Hematopoietic multipotent progenitor cell treated with erythropoietin and hydrocortisone succinate and interleukin-3 and kit ligand, for 4 days (in vitro differentiated cells): Measurements from ENCODE around the gene NINJ2.
"Not testable (repeated sequence)": the region's sequence is repeated elsewhere in the genome, so short reads cannot be mapped to it uniquely, and the experiment has no call there.

ENCODE experiments used
- DNase-seq: peaks from one replicate; pipeline ENCODE4 v3.0.0-alpha.2; 2015

Gene NINJ2

DNA sequence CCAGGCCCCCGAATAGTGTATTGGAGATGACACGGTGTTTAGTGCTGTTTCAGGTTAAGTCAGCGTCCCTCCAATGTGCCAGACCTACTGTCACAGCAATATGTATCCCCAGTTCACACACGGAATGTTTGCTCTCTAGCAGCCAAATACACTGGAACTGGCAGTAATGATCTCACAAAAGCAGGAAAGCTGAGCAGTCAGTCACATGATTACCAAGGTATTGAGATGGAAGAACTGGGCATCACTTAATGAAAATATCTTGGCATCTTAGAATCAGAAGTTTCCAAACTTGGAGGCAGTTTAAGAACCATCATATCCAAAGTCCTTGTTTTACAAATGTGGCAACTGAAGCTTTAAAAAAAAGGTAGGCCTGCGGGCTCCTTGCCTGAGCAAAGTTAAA is 23.3 kb downstream of the NINJ2 start:
- no peak for DNase-seq

DNA sequence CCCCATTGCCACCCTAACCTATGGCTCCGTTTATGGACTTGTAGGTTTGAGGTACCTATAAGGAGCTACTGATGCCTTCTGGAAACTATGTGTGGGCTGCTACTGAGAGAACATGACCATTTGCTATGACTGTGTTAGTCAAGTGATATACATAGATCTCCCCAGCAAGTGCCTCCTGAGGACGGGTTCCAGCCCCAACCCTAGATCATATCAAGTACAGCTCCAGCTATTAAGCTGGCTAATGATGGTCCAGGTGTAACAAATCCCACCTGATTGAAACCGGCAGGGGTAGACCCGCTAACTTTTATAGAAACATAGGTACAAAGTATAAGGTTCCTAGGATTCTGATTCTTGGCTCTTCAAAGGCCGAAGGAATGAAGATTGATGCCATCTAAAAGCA is 23.7 kb downstream of the NINJ2 start:
- DNase-seq: no peak

DNA sequence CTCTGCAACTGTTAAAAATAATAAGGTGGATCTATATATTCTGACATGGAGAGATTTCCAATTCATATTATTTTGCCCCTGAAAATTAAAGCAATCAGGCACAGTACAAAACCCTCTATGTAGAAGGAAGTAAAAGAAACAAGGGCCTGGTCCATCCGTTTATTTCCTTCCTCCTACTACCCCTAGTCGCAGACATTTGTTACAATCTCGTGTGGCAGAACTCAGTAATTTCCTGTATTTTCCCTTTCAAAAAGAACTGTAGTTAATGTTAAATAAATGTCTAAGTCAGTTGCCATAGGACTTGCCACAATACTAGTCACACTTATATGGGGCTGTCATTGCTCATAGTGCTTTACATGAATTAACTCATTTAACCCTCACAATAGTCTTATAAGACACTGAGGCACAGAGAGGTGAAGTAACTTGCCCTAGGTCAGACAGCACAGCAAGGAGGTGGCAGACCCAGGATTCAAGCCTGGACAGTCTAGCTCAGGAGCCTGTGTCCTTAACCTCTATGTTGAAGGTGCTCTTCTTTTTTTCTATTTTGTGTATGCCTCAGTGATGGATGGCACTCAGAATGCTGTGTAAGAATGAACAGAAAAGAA is 24.2 kb downstream of the NINJ2 start:
- peak; percentile 64 for DNase-seq

- DNase-seq: no peak
Observed at GRCh38 chr12:636632-637031, 26.6 kb downstream of the NINJ2 start.

GRCh38 chr12:633731-634130 is 29.5 kb downstream of the NINJ2 start:
- DNase-seq: no peak

DNA sequence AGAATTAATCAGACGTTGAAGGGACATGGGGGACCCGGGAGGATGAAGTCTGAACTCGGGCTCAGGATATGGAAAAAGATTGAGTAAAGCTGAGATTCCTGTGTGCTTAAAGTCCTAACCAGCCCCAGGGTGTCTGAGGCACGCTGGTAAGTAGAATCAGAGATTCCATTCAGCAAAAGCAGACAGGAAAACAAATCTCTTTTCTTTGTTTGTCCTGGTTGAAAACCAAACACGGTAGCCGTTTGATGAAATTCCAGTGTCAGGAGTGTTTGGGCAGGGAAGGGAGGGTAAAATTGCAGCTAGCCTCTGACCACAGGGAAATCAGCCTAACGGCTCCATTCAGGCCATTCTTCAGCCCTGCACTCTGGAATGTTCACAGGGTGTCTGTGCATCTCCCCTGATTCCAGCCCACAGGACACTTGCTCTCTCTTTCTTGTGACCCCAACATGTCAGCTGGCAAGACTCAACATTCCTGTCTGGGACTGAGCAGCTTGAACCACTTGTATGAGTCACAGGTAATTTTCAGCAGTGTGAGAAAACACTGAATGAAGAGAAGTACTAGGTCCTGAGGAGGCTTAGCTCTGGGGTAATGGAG is 31.0 kb downstream of the NINJ2 start:
- no peak for DNase-seq

GRCh38 chr12:630656-631632 is 32.3 kb downstream of the NINJ2 start:
- DNase-seq: no peak

GRCh38 chr12:628742-629078 is 34.5 kb downstream of the NINJ2 start:
- not testable (repeated sequence) for DNase-seq

GRCh38 chr12:627863-628741 is 35.1 kb downstream of the NINJ2 start:
- no peak for DNase-seq

GRCh38 chr12:627285-627684 is 36.0 kb downstream of the NINJ2 start:
- no peak for DNase-seq

DNA sequence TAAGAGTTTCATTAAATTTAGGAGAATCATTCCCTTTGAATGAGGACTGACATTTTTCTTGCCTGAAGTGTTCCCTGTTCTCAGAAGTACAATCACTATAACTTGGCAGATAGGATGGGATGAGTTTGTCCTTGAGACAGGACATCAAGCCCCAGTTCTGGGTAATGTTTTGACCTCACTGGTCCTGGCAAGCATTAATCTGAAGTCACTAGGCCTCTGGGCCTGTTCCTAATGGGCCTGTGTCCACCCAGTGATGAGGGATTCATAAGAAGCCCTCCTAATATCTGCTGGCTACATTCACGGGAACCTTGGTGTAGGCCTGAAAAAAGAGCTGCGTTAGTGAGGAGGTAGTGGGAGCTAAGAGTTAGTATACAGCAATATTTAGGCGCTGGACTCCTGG is 37.2 kb downstream of the NINJ2 start:
- DNase-seq: no peak

DNA sequence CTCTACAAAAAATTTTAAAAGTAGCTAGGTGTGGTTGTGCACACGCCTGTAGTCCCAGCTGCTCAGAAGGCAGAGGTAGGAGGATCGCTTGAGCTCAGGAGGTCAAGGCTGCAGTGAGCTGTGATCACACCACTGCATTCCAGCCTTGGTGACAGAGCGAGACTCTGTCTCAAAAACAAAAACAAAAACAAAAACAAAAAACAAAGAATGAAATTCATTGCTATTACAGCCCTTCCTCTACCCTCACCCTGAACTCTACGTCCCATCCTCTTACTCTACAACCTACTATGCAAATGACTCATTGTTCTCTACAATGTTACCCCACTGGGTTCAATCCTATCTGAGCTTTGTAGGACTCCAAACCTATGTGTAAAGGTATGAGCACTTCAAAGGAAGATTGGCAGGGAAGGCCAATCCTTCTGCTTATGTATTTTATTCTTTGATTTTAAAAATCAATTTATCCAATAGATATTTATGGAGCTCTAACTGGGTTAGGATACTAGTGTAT is 39.3 kb downstream of the NINJ2 start:
- no peak for DNase-seq

- DNase-seq: no peak
Observed at GRCh38 chr12:623172-623864, 39.9 kb downstream of the NINJ2 start.

DNA sequence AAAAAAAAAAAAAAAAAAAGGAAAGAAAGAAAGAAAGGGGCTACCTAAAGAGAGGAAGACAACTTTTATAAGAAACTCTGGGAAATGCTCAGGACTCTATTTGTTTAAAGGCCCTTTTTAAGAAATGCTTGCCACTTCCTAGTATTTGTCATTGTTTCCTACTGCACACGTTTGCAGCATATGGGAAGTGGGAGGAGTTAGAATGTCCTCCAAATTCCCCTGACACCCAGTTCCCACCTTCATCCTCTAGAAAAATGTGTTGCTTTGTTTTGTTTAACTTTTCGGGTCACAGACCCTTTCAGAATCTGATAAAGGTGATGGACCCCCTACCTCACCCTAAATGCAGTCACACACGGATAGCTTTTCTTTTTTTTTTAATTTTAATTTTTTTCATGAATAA is 40.8 kb downstream of the NINJ2 start:
- peak; percentile 54 for DNase-seq

DNA sequence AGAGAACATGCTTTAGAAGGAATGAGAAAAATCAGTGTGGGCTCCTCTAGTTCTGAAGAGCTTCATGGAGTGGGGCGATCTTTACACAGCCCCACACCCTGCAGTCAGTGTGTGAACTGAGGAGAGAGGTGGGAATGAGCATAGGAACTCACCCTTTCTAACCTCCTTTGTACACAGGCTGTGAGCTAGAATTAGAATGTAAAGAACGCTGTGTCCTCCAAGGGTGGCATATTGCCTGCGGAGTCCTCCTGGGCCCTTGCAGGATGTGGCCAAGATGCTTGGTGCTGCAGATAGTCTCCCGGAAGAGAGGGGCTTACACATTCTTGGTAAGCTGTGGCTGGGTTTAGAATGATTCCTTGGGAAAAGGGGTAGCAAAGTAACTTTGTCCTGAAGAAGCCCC is 43.9 kb downstream of the NINJ2 start:
- peak; percentile 70 for DNase-seq

- no peak for DNase-seq
Observed at GRCh38 chr12:618605-619004, 44.6 kb downstream of the NINJ2 start.

- peak; percentile 70 for DNase-seq
Observed at GRCh38 chr12:617304-617915, 45.8 kb downstream of the NINJ2 start.

- DNase-seq: no peak
Observed at GRCh38 chr12:615620-616019, 47.6 kb downstream of the NINJ2 start.

- DNase-seq: peak; percentile 77
Observed at GRCh38 chr12:614411-614970, 48.8 kb downstream of the NINJ2 start.

DNA sequence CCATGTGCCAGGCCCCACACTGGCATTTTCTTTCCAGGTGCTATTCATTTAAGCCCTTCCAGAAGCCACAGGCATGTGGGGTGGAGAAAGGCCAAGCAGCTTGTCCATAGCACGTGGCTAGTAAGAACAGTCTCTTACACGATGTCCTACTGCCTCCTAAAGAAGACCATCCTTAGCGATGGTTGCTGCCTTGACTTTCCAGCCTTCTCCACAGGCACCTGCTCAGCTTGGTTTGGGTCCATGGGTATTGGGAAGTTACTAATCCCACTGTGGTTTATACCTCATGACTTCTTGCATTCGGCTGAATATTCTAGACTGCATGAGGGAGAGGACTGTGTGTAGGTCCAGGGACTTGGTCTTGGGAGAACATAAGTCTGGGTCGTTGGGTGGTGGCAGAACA is 49.2 kb downstream of the NINJ2 start:
- DNase-seq: no peak

DNA sequence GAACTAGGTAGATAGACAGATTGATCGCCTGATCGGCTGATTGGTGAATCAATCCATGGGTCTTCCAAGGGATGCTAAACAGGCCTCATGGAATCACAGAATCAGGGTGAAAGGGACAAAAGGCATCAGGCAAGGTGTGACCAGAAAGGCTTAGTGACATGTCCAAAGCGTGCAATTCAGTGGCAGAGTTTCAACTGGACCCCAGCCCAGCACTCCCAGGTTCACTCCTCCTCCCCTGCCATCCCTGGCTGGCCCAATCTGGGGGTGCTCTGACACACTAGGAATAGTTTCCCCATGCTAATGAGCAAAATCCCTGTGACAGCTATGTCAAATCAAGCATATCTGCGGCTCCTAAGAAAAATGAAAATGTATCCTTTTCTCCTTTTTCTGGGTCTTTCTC is 50.4 kb downstream of the NINJ2 start:
- no peak for DNase-seq
